Mucosa of rectum (tissue), 2 donors: Measurements from ENCODE around the gene MLH3.
"Not testable (repeated sequence)": the region's sequence is repeated elsewhere in the genome, so short reads cannot be mapped to it uniquely, and the experiment has no call there.

Experiments used
- H3K27ac ChIP-seq, 2 donors: one replicate each; pipeline ENCODE4 v1.7.0; 2013; ENCODE audit warnings: inconsistent platforms in 2 of 2, low read depth in 2 of 2, low read length in 2 of 2
- H3K27me3 ChIP-seq, 2 donors: one replicate each; pipeline ENCODE4 v1.7.0; 2013; ENCODE audit warnings: low read length in 2 of 2; ENCODE audit not compliant: control insufficient read depth in 2 of 2, insufficient read depth in 2 of 2
- H3K36me3 ChIP-seq, 2 donors: one replicate each; pipeline ENCODE4 v1.7.0; 2013; ENCODE audit warnings: low read length in 2 of 2; ENCODE audit not compliant: control insufficient read depth in 2 of 2, insufficient read depth in 2 of 2
- H3K4me1 ChIP-seq, 2 donors: one replicate each; pipeline ENCODE4 v1.7.0; 2013; ENCODE audit warnings: low read length in 2 of 2, mild to moderate bottlenecking in 1 of 2; ENCODE audit not compliant: control insufficient read depth in 2 of 2, insufficient read depth in 2 of 2
- H3K4me3 ChIP-seq, 2 donors: one replicate each; pipeline ENCODE4 v1.7.0; 2013; ENCODE audit warnings: low read length in 2 of 2
- H3K9ac ChIP-seq, 2 donors: one replicate each; pipeline ENCODE4 v1.7.0; 2013; ENCODE audit warnings: low read length in 2 of 2, low read depth in 1 of 2, mild to moderate bottlenecking in 1 of 2
- H3K9me3 ChIP-seq, 2 donors: one replicate each; pipeline ENCODE4 v1.7.0; 2013; ENCODE audit warnings: low read length in 2 of 2; ENCODE audit not compliant: control insufficient read depth in 2 of 2
- donor health status: healthy.
- donor health status: Normal muscosa, but diverticular disease.

Gene MLH3

GRCh38 chr14:74995781-74996180 lies 55.5 kb downstream of the MLH3 start:
- H3K4me1 ChIP-seq, H3K27ac ChIP-seq, H3K9me3 ChIP-seq, H3K27me3 ChIP-seq, H3K9ac ChIP-seq, H3K4me3 ChIP-seq, H3K36me3 ChIP-seq: not testable (repeated sequence)

DNA sequence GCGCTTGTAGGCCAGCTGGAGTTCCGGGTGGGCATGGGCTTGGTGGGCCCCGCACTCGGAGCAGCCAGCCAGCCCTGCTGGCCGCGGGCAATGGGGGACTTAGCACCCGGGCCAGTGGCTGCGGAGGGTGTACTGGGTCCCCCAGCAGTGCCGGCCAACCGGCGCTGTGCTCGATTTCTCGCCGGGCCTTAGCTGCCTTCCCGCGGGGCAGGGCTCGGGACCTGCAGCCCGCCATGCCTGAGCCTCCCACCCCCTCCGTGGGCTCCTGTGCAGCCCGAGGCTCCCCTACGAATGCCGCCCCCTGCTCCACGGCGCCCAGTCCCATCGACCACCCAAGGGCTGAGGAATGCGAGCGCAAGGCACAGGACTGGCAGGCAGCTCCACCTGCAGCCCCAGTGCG lies 57.1 kb downstream of the MLH3 start:
- H3K27me3 ChIP-seq, H3K27ac ChIP-seq, H3K4me1 ChIP-seq, H3K36me3 ChIP-seq, H3K9ac ChIP-seq, H3K4me3 ChIP-seq, H3K9me3 ChIP-seq: not testable (repeated sequence)

GRCh38 chr14:74988993-74989392 lies 62.3 kb downstream of the MLH3 start:
- H3K4me1 ChIP-seq, result no peaks in the 10 kb centered on the region
- H3K27ac ChIP-seq, result no peak overlapping the region
- no peaks in the 10 kb centered on the region for H3K9me3 ChIP-seq
- no peak overlapping the region for H3K9ac ChIP-seq
- H3K4me3 ChIP-seq, result no peak overlapping the region
- no peaks in the 10 kb centered on the region for H3K36me3 ChIP-seq
- H3K27me3 ChIP-seq, result no peaks in the 10 kb centered on the region

DNA sequence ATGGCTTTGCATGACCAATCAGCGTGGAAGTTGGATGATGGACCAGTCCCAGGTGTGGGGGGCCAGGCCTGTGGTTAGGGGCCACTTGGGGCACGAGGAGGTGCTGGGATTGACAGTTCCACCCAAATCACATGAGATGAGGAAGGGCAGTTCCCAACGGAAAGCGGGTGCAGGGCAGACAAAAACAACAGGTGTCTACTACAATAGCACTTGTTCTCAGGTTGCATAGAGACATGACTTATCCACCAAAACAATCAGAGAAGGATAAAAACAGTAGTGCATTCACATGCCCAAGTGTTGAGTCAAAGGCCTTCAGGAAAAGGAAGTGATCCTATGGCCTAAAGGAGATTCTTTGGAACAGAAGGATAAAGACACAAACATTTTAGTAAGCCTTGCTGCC lies 63.1 kb downstream of the MLH3 start:
- Histone ChIP-seq H3K9me3 (no peaks in the 10 kb centered on the region), H3K27ac (no peak overlapping the region)

DNA sequence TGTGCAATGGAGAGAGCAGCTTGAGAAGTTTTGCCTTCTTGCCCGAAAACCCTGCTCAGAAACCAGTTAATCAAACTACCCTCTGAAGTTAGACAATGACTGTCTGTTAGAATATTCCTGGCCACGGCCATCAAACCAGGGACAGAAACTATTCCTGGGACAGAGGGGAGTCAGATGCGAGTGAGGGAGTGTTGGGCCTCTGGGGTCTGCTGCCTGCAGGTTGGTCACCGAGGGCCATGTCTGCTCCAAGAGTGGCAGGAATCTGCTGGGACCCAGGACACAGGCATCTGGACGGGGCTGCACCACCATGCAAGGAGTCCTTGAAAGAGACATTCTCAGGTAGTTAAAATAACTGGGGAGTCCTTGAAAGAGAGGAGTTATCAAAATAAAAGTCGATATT lies 65.5 kb downstream of the MLH3 start:
- Histone ChIP-seq H3K4me1 (peaks cover 0 to 3% of the 10 kb centered on the region in 2 donors), H3K9me3 (no peaks in the 10 kb centered on the region), H3K27ac (no peak overlapping the region), H3K9ac (no peak overlapping the region), H3K27me3 (no peaks in the 10 kb centered on the region), H3K36me3 (no peaks in the 10 kb centered on the region), H3K4me3 (no peak overlapping the region)

More for the DNA sequence above, 63.1 kb downstream of the MLH3 start:
- H3K4me3 ChIP-seq, result no peak overlapping the region
- no peaks in the 10 kb centered on the region for H3K4me1 ChIP-seq
- no peak overlapping the region for H3K9ac ChIP-seq
- no peaks in the 10 kb centered on the region for H3K36me3 ChIP-seq
- H3K27me3 ChIP-seq, result no peaks in the 10 kb centered on the region

DNA sequence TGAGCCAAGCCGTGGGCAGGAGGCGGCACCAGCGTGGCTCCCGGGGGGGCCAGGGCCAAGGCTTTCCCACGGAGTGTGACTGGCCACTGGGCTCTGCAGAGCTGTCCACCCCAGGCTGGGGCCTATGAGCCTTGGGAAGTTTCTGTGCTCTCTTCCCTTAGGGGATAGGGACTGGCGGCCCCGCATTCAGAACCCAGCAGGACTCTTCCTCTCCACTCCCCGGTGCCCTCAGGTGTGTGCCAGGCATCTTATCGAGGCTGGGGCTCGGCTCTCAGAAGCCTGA lies 66.3 kb downstream of the MLH3 start:
- no peaks in the 10 kb centered on the region for H3K27me3 ChIP-seq
- H3K4me3 ChIP-seq, result no peak overlapping the region
- no peak overlapping the region for H3K9ac ChIP-seq
- no peak overlapping the region for H3K27ac ChIP-seq
- H3K9me3 ChIP-seq, result no peaks in the 10 kb centered on the region
- H3K36me3 ChIP-seq, result no peaks in the 10 kb centered on the region
- H3K4me1 ChIP-seq, result peaks cover 0 to 3% of the 10 kb centered on the region in 2 donors

DNA sequence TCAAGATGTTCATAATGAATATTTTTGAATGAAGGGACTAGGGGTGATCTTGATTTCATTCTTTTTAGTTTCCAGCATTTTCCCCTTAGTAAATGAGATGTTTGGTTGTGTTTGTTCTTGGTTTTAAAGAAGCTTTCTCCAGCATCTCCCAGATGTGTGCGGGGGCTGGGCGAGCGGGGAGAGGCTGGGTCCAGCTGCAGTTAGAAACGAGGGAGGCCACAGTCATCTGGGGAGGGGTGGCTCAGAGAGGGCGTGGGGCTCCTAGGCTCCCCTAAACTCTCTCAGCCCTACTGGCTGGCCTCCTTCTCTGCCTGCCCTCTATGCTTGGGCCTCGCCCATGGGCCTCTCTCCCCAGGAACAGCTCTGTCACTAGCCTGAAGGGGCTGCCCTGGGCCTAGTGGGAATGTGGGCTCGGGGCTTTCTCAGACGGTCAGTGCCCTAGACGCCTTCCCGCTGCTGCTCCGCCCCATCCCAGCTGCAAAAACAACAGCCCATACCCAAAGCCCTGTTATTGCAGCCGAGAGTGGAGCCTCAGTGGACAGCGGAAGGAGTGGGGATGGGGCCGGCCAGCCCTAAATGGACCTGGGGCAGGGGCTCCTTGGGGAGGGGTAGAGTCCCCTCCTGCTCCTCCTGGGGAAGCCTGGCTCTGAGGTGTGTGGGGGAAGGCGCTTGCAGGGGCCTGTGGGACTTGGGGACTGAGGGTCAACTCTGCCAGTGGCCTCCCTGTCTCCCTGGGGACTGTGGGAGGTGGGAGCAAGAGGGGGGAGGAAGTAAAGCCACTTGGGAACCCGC lies 66.8 kb downstream of the MLH3 start:
- peaks cover 0 to 3% of the 10 kb centered on the region in 2 donors for H3K4me1 ChIP-seq
- no peaks in the 10 kb centered on the region for H3K36me3 ChIP-seq
- no peak overlapping the region for H3K27ac ChIP-seq
- no peaks in the 10 kb centered on the region for H3K27me3 ChIP-seq
- no peak overlapping the region for H3K4me3 ChIP-seq
- H3K9me3 ChIP-seq, result no peaks in the 10 kb centered on the region
- no peak overlapping the region for H3K9ac ChIP-seq

DNA sequence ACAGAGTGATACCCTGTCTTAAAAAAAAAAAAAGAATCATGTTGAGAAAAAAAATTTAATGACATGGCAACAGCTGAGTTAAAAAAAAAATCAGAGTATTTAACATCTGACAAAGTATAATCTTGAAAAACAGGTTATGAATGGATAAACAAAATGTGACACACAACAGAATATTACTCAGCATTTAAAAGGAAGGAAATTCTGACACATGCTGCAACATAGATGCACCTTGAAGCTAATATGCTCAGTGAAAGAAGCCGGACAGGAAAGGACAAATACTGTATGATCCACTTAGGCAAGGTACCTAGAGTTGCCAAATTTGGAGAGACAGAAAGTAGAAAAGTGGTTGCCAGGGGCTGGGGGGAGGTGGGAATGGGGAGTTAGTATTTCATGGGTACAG lies 67.9 kb downstream of the MLH3 start:
- H3K9me3 ChIP-seq, result no peaks in the 10 kb centered on the region
- no peak overlapping the region for H3K4me3 ChIP-seq
- no peaks in the 10 kb centered on the region for H3K36me3 ChIP-seq
- H3K4me1 ChIP-seq, result peaks cover 0 to 3% of the 10 kb centered on the region in 2 donors
- H3K9ac ChIP-seq, result no peak overlapping the region
- no peak overlapping the region for H3K27ac ChIP-seq
- H3K27me3 ChIP-seq, result no peaks in the 10 kb centered on the region

- no peaks in the 10 kb centered on the region for H3K9me3 ChIP-seq
- H3K27me3 ChIP-seq, result no peaks in the 10 kb centered on the region
- H3K4me3 ChIP-seq, result no peak overlapping the region
- no peak overlapping the region for H3K27ac ChIP-seq
- no peaks in the 10 kb centered on the region for H3K36me3 ChIP-seq
- H3K9ac ChIP-seq, result no peak overlapping the region
- H3K4me1 ChIP-seq, result peaks cover 0 to 3% of the 10 kb centered on the region in 2 donors
These were observed 68.6 kb downstream of the MLH3 start for GRCh38 chr14:74982661-74983060.

- no peak overlapping the region for H3K9ac ChIP-seq
- peaks cover 0 to 3% of the 10 kb centered on the region in 2 donors for H3K4me1 ChIP-seq
- no peak overlapping the region for H3K4me3 ChIP-seq
- no peak overlapping the region for H3K27ac ChIP-seq
- H3K27me3 ChIP-seq, result no peaks in the 10 kb centered on the region
- H3K36me3 ChIP-seq, result no peaks in the 10 kb centered on the region
- no peaks in the 10 kb centered on the region for H3K9me3 ChIP-seq
These were observed 69.4 kb downstream of the MLH3 start for GRCh38 chr14:74981833-74982232.

GRCh38 chr14:74981462-74981782 lies 69.8 kb downstream of the MLH3 start:
- Histone ChIP-seq H3K4me3 (no peak overlapping the region), H3K36me3 (no peaks in the 10 kb centered on the region), H3K9me3 (no peaks in the 10 kb centered on the region), H3K4me1 (peaks cover 0 to 3% of the 10 kb centered on the region in 2 donors), H3K27me3 (no peaks in the 10 kb centered on the region), H3K27ac (no peak overlapping the region), H3K9ac (no peak overlapping the region)
